Kidney epithelial cell (primary cell): ENCODE results near the gene CRIP3. TPM values are rescaled to one million over a fixed set of nuclear protein-coding genes. Genes with fewer than 3 reads are reported as not detected.

Experiments
- DNase-seq: peaks from one replicate; pipeline ENCODE4 v3.0.0-alpha.2; 2010; ENCODE audit warnings: low read depth
- H3K27me3 ChIP-seq: 2 replicates; pipeline ENCODE4 v1.6.0; 2011; ENCODE audit warnings: low read length; ENCODE audit not compliant: control insufficient read depth, insufficient read depth
- H3K36me3 ChIP-seq: 2 replicates; pipeline ENCODE4 v1.5.1; 2011; ENCODE audit warnings: low read length; ENCODE audit not compliant: control insufficient read depth, insufficient read depth
- H3K4me3 ChIP-seq: 2 replicates; pipeline ENCODE4 v1.5.1; 2011; ENCODE audit warnings: low read depth, mild to moderate bottlenecking, control low read depth, low read length
- total RNA-seq: library from RNA; depleted of rRNA; stranded (reverse); fragments of >200 nt; gene quantifications from 2 replicates; pipeline ENCODE4 v1.2.3, GENCODE V29; 2015
- TF ChIP-seq, protein P1 (sequence below): IDR thresholded peaks from 2 replicates; pipeline ENCODE4 v1.5.1; 2011; ENCODE audit warnings: mild to moderate bottlenecking, moderate library complexity, low read length, control low read depth, inconsistent platforms; ENCODE audit not compliant: insufficient read depth, poor library complexity, severe bottlenecking

Gene CRIP3
- total RNA-seq, 1 donor from 2014 or later, result 0.67 TPM

DNA sequence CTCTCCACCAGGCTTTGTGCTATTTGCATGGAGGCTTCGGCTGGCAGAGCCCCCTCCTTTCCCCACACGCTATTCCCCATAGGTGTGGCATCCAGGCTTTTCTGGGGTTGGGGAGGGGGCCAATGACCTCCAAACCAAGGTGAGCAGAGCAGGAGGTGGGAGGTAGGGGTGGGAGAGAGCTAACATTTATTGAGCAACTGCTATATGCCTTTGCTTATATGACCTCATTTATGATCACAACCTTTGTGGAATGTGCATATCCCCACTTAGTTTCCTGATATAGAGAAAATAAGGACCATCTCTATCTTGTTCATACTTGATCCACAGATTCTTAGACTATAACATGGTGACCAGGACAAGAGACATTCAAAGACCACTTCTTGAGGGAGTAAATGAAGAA is 28.4 kb downstream of the CRIP3 start:
- no peak for DNase-seq
- TF ChIP-seq, protein P1, sequence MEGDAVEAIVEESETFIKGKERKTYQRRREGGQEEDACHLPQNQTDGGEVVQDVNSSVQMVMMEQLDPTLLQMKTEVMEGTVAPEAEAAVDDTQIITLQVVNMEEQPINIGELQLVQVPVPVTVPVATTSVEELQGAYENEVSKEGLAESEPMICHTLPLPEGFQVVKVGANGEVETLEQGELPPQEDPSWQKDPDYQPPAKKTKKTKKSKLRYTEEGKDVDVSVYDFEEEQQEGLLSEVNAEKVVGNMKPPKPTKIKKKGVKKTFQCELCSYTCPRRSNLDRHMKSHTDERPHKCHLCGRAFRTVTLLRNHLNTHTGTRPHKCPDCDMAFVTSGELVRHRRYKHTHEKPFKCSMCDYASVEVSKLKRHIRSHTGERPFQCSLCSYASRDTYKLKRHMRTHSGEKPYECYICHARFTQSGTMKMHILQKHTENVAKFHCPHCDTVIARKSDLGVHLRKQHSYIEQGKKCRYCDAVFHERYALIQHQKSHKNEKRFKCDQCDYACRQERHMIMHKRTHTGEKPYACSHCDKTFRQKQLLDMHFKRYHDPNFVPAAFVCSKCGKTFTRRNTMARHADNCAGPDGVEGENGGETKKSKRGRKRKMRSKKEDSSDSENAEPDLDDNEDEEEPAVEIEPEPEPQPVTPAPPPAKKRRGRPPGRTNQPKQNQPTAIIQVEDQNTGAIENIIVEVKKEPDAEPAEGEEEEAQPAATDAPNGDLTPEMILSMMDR, result no peak
- peaks cover 40% of the 10 kb centered on the region for H3K27me3 ChIP-seq

GRCh38 chr6:43278524-43279078 is 30.0 kb downstream of the CRIP3 start:
- TF ChIP-seq, protein P1, result no peak
- Histone ChIP-seq H3K36me3 (no peaks in the 10 kb centered on the region), H3K4me3 (no peak overlapping the region), H3K27me3 (peaks cover 39% of the 10 kb centered on the region)
- peak; percentile 29 for DNase-seq

More for the DNA sequence above, 28.4 kb downstream of the CRIP3 start:
- Histone ChIP-seq H3K36me3 (no peaks in the 10 kb centered on the region), H3K4me3 (no peak overlapping the region)

- Histone ChIP-seq H3K27me3 (peaks cover 36% of the 10 kb centered on the region), H3K4me3 (no peak overlapping the region), H3K36me3 (no peaks in the 10 kb centered on the region)
- DNase-seq, result no peak
- TF ChIP-seq, protein P1, result no peak
These were observed 30.7 kb downstream of the CRIP3 start for GRCh38 chr6:43277643-43278523.

GRCh38 chr6:43277306-43277642 is 31.4 kb downstream of the CRIP3 start:
- no peak for DNase-seq
- Histone ChIP-seq H3K27me3 (peaks cover 30% of the 10 kb centered on the region), H3K36me3 (no peaks in the 10 kb centered on the region), H3K4me3 (no peak overlapping the region)
- TF ChIP-seq, protein P1, result no peak

GRCh38 chr6:43276577-43277305 is 31.9 kb downstream of the CRIP3 start:
- no peaks in the 10 kb centered on the region for H3K36me3 ChIP-seq
- DNase-seq, result no peak
- peaks cover 32% of the 10 kb centered on the region for H3K27me3 ChIP-seq
- H3K4me3 ChIP-seq, result no peak overlapping the region
- TF ChIP-seq, protein P1, result no peak
